GM18858 (cell line): ENCODE data around the gene DEFB115.
"Not testable (repeated sequence)": the region's sequence is repeated elsewhere in the genome, so short reads cannot be mapped to it uniquely, and the experiment has no call there.

Source experiments
- ATAC-seq: cut with Tn5 transposase; IDR thresholded peaks from one replicate; pipeline ENCODE4 v1.9.1; 2021; ENCODE audit not compliant: unreplicated experiment

Gene DEFB115, protein sequence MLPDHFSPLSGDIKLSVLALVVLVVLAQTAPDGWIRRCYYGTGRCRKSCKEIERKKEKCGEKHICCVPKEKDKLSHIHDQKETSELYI

DNA sequence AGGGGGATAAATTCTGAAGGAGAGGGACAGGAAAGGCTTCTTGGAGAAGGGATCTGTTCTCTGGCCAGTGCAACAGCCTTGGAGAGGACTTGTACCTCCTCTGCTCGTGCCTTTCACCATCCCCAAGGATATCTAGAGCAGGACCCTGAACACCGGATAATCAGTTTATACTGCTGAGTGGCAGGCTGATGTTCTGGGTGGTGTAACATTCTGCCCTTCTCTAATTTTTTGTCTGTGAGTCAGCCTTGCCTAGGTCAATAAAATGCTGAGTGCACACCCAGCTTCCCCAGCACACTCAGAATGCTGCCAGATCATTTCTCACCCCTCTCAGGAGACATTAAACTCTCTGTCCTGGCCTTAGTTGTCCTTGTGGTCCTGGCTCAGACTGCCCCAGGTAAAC, at the start of gene DEFB115:
Gene DEFB115 (plus strand): TSS at position 301 of the 400 bp plus-strand sequence. CDS start 0 bp downstream, at position 301.
- ATAC-seq = no peak

DNA sequence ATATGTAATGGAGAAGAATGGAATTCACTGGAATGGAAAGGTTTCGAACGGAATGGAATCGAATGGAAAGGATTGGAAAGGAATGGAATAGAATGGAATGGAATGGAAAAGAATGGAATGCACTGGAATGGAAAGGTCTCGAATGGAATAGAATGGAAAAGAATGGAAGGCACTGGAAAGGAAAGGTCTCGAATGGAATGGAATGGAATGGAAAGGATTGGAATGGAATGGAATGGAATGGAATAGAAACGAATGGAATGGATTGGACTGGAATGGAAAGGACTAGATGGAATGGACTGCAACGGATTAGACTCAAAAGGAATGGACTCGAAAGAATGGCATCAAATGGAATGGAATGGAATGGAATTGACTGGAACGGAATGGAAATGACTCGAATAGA, 20.5 kb upstream of the DEFB115 start:
- ATAC-seq = no peak

DNA sequence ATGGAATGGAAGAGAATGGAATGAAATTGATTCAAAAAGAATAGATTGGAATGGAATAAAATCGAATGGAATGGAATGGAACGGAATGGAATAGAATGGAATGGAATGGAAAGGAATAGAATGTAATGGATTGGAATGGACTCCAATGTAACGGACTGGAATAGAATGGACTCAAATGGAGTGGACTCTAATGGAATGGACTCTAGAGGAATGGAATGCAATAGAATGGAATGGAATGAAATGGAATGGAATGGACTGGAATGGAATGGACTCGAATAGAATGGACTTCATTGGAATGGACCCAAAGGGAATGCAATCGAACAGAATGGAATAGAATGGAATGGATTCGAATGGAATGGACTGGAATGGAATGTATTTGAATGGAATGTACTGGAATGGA, 19.7 kb upstream of the DEFB115 start:
- ATAC-seq = no peak

DNA sequence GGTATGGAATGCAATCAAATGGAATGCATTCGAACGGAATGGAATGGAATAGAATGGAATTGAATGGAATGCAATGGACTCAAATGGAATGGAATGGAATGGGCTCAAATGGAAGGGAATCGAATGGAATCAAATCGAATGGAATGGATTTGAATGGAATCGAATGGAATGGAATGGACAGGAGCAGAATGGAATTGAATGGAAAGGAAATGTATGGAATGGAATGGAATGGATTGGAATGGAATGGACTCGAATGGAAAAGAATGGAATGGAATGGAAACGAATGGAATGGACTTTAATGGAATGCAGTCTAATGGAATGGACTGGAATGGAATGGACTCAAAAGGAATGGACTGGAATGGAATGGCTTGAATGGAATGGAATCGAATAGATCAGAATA, 18.3 kb upstream of the DEFB115 start:
- ATAC-seq = no peak

DNA sequence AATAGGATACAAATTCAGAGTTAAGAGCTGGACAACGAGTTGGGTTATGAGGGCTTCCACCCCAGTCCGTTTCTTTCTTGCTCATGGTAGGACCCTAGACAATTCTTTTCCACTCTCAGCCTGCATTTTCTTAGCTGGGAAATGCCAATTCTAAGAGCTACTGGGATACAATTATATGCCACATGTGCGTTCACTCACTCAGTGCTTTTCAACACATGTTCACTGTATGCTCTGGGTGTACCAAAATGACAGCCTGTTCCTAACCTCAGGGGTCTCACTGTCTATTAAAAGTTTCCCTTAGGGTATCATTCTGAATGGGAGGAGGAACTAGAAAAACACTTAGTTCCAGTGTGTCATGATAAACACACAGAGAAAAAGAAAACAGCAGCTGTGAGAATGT, 505 bp upstream of the DEFB115 start:
- no peak for ATAC-seq

DNA sequence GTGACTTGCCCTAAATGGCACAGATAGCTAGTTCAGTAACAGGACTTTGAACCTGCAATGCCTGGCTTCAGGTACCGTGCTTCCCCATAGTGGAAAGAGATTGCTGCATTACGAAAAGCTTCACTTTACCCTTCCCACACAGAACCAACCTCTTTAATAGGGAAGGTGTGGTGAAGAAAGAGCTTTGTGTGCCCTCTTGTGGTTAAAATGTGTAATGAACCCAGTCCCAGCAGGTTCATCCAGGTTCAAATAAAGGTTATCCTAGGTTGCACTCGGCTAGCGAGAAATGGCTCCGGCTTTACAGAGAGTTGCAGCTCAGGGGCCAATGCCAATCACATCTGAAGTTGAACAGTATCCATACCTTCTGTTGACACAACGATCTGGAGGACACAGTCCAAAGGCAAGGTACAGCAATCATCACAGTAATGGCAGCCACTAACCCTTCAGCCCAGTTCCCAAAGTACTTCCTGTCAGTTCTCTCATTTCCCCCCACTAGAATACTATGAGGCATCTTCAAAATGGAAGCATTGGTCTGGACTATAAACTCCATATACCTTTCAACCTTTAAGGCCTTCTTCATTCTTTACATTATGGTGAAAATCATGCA, 3.0 kb downstream of the DEFB115 start:
- no peak for ATAC-seq

DNA sequence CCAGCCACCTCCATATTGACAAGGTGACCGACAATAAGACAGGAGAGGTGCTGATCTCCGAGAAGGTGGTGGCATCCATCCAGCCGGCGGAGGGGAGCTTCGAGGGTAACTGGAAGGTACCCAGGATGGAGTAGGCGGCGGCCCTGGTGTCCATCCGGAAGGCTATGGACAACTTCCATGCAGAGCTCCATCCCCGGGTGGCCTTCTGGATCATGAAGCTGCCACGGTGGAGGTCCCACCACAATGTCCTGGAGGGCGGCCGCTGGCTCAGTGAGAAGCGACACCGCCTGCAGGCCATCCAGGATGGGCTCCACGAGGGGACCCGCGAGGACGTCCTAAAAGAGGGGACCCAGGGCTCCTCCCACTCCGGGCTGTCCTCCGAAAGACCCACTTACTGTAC, 17.0 kb downstream of the DEFB115 start:
- no peak for ATAC-seq

DNA sequence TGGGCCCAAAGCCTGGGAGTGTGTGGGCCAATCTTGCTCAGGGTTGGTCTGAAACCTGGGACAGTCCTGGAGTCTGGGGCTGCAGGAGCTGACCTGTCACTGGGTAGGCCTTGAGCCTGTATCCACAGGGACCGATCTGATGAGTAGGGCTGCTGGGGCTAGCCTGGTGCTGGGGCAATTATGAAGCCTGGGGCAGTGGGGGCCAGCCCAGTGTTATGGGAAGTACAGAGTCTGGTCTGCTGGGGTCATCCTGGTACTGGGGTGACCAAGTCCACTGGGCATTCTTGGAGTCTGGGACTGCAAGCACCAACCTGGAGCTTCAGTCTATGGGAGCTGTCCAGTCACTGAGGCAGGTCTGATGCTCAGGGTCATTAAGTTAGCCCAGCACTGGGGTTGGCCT, 20.7 kb downstream of the DEFB115 start:
- no peak for ATAC-seq

DNA sequence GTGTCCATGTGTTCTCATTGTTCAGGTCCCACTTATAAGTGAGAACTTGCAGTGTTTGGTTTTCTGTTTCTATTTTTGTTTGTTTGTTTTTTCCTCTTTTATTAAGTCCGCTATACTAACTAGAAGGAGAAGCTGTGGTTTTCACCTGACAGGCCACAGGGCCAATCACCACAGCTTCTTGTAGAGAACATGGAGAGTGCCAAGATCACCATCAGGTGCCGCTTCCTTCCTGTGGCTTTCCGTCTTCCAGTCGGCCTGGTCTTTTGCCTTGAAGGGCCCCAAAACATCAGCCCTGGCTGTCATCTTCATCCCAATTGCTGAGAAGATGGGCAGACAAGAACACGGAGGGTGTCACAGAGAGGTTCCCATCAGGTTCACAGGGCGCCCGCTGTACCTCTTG, 27.5 kb downstream of the DEFB115 start:
- ATAC-seq = not testable (repeated sequence)

DNA sequence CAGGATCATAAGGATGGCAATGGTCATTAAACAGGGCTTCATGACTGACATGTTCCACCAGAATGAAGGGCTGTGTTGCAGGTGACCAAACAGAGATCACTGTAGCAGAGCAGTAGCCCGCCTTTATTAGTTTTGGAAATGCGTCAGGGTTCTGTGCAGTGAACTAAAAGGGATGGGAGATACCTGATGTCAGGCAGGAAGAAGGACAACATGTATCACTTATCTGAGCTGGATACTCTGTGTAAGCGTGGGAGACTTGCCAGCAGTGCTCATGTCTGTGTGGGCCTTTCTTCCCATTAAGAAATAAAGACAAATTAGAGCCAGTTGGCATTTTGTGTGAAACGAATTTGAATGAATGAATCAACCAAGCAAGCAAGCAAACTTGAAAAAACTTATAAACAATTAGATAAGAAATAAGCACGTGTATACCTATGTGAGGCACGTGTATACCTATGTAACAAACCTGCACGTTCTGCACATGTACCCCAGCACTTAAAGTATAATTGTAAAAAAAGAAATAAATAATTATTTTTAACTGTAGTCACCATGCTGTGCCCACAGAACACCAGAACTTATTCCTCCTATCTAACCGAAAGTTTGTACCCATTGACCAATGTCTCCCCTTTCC, 51.2 kb downstream of the DEFB115 start, which contains the start of gene DEFB116:
Gene DEFB116 (minus strand): TSS at position 51 of the 628 bp plus-strand sequence. CDS start 0 bp downstream, at position 51.
- no peak for ATAC-seq
